ENCODE results near the gene CALHM1.

CALHM1 gene

GRCh38 chr10:103452506-103453230, 6.0 kb downstream of the CALHM1 start:
- DNase-seq, result no peak

GRCh38 chr10:103451831-103452505, 6.7 kb downstream of the CALHM1 start, which contains the start of gene CALHM2:
Gene CALHM2 (minus strand): TSS chr10:103452370. CDS start chr10:103449941, 2,429 bp downstream.
- DNase-seq, result peak; percentile 86

GRCh38 chr10:103451091-103451813, 7.4 kb downstream of the CALHM1 start:
- no peak for DNase-seq

GRCh38 chr10:103450201-103450695, 8.5 kb downstream of the CALHM1 start:
- DNase-seq, result no peak

- DNase-seq, result no peak
Observed at GRCh38 chr10:103449208-103450144, 9.2 kb downstream of the CALHM1 start.

GRCh38 chr10:103448746-103449145, 10.0 kb downstream of the CALHM1 start:
- no peak for DNase-seq

GRCh38 chr10:103447187-103447586, 11.5 kb downstream of the CALHM1 start:
- no peak for DNase-seq

GRCh38 chr10:103445767-103446567, 12.7 kb downstream of the CALHM1 start:
- DNase-seq, result no peak

GRCh38 chr10:103445366-103445765, 13.3 kb downstream of the CALHM1 start:
- DNase-seq, result no peak

- DNase-seq, result no peak
Observed at GRCh38 chr10:103444478-103444877, 14.2 kb downstream of the CALHM1 start.

GRCh38 chr10:103443475-103444185, 15.1 kb downstream of the CALHM1 start:
- no peak for DNase-seq

- no peak for DNase-seq
Observed at GRCh38 chr10:103442031-103442461, 16.7 kb downstream of the CALHM1 start.

GRCh38 chr10:103441611-103442010, 17.1 kb downstream of the CALHM1 start:
- DNase-seq, result no peak

- no peak for DNase-seq
Observed at GRCh38 chr10:103441206-103441605, 17.5 kb downstream of the CALHM1 start.

- no peak for DNase-seq
Observed at GRCh38 chr10:103440416-103440815, 18.3 kb downstream of the CALHM1 start.

- no peak for DNase-seq
Observed at GRCh38 chr10:103439776-103440175, 18.9 kb downstream of the CALHM1 start.

GRCh38 chr10:103433858-103434257, 24.8 kb downstream of the CALHM1 start:
- DNase-seq, result no peak

- no peak for DNase-seq
Observed at GRCh38 chr10:103431902-103432301, 26.8 kb downstream of the CALHM1 start.

- DNase-seq, result no peak
Observed at GRCh38 chr10:103429647-103430046, 29.1 kb downstream of the CALHM1 start.

GRCh38 chr10:103428989-103429643, 29.6 kb downstream of the CALHM1 start:
- DNase-seq, result no peak
